Glomerular visceral epithelial cell (primary cell): Measurements from ENCODE around the gene BTBD16.

Source experiments
- DNase-seq: peaks from one replicate; pipeline ENCODE4 v3.0.0-alpha.2; 2016; ENCODE audit errors: extremely low spot score

BTBD16 gene

DNA sequence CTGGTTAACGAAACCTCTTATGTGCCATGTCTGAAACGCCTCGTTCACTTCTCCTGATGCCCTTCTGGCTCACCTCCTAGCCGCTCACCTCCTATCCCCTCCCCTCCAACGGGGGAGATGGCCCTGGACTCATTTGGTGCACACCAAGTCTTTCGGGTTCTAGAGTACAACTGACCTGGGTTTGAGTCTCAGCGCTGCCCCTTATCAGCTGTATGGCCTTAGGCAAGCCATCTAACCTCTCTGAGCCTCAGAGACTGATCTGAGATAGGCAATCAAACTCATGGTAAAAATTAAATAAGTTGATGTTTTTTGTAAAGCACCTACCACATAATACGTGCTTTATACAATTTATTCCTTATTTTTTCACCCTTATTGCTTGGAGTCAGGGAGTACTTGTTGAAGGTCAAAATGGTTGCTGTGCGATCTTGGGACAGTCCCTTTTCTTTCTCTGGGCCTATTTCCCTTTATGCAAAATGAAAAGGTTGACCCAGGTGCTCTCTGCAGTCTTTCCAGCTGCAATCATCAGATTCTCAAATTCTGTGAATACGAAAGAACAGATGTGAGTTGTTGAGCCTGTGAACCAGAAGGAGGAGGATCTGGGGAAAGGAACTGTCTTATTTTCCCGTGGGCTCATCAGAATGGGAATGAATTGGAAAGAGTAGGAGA lies 72.2 kb downstream of the BTBD16 start:
- DNase-seq = no peak

DNA sequence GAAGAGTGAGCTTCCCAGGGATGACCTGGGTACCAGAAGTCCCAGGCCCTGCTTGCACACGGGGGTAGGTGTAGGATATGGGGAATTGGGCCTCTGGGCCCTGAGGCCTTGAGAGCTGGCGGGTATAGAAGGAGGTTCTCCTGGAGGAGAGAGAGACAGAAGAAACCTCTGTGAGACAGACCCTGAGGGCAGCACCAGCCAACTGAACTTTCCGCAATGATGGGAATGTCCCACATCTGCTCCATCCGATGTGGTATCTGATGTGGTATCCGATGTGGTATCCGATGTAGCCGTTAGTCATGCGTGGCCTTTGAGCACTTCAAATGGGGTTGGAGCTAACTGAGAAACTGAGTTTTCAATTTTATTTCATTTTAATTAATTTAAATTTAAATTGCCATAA lies 72.8 kb downstream of the BTBD16 start:
- no peak for DNase-seq

DNA sequence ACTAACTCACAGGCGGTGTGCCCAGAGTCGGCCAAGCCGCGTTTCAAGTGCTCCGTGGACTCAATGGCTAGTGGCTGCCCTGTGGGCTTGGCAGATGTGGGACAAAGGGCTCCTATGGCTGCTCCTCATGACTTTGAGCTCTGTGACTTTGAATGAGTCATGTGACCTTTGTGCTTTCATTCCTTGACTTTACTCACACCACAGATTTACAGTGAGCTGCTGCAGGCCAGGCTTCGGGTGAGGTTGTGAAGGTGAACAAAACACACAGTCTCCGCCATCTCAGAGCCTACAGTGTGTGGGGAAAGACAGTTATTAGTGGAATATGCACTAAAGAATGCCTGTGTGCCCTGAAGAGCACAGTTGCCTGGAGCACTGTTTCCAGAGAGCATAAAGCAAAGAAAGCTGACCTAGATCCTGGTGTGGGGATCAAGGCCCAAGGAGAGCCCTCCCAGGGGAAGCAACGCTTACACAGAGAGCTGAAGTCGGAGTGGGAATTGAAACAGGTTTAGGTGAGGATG lies 73.7 kb downstream of the BTBD16 start:
- peak; percentile 17 for DNase-seq

DNA sequence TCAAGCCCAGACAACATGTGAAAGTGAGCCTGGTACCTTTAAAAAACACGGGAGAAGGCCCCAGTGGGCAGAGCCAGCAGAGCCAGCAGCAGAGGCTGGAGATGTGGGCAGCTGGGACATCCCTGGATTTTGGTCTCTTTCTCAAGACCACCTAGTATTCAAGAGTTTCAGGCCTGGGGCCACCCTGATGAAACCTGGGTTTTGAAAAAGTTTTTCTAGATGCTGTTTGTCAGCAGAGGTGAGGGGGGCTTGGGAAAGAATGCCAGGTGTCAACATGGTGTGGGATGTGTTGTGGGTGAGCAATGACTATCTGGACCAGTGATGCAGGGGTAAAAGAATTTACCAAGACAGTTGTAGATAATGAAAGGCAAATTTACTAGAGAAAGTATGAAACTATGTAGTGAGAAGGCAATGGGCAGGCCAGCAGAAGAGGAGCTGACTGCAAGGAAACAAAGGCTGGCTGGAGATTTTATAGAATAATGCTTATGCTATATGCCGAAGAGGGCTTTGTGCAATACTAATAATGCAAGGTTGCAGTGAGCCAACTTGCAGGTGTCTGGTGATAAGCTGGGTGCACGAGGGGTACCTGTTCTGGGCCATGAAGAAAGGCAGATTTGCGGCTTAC lies 75.3 kb downstream of the BTBD16 start:
- no peak for DNase-seq

DNA sequence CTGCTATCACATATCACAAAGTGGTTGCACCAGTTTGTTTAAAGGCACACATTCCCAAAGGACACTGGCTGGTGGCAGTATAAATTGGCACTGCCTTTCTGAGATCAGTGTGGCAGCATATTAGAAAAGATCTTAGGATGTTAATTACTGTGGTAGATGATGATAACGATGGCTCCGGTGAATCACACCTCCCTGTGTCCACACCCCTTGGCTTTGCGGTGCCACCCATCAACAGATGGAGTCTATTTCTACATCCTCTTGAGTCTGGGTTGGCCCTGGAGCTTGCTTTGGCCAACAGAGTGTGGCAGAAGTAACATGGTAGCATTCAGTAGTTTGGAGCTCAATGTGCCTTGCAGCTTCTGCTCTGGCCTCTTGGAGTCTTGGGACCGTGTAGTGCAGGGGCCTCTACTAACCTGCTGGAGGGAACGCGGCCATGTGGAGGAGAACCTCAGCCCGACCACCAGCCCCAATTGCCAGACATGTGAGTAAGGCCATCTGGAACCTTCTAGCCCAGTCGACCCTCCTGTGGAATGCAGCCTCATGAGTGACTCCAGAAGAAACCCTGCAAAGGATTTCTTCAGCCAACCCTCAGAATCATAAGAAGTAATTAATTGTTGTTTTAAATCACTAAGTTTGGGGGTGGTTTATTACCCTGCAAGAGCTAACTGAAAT lies 76.2 kb downstream of the BTBD16 start:
- DNase-seq = no peak

DNA sequence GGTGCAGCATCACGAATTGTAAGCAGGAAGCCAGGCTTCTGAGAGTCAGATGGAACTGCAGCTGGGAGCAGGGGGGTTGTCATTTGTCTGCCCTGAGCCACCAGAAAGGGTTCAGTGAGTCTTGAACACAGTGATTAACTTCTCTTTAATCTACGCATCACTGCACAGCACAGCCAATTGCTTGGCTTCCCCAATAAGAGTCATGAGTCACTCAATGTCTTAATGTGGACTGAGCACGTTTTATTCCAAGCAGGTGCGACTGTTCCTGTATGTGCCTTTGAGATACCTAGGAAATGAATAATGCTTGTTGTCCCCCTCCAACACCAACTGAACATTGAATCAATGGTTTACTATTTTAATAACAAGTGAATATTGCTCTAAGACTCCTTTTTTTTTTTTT lies 77.4 kb downstream of the BTBD16 start:
- DNase-seq = peak; percentile 95

DNA sequence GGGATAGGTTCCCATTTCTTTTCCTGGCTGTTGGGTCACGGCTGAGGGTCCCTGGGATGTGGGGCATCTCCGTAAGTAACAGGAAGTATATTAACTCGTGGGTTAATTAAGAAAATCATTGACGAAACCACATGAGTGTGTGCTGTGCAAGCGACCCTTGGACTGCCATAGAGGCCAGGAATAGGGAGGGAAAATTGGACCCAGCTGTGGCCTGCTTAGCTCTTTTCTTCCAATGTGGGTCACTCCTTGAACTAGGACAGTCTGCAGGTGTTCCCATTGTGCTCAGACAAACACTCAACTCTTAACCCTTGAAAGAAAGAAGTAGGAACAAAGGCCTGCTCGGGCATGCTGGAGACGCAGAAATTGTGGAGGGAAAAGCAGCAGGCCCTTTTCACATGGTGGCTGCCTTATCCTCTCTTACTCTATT lies 77.9 kb downstream of the BTBD16 start:
- DNase-seq = no peak

DNA sequence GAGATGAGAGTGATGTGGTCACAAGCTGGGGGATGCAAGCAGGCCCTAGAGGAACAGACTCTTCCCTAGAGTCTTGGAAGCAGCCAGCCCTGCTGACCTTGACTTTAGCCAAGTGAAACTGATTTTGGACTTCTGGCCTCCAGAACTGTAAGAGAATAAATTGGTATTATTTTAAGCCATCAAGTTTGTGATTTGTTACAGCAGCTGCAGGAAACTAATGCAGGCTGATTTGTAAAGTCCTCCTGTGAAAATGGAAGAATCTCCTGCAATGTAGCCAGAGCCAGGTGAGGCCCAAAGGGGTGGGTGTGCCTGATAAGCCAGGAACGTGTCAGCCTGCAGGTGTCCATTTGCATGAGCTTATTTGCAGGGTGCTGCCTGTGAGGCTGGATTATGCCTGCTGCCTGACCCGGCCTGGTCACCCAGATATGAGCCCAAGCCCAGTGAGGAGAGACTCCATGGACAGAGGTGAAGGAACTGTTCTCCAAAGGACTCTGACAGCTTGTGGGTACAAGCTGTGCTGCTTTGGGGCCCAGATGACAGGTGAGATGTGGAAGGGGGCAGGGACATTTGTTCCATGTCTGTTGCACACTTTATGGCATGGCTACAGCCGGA lies 78.8 kb downstream of the BTBD16 start:
- DNase-seq = no peak

DNA sequence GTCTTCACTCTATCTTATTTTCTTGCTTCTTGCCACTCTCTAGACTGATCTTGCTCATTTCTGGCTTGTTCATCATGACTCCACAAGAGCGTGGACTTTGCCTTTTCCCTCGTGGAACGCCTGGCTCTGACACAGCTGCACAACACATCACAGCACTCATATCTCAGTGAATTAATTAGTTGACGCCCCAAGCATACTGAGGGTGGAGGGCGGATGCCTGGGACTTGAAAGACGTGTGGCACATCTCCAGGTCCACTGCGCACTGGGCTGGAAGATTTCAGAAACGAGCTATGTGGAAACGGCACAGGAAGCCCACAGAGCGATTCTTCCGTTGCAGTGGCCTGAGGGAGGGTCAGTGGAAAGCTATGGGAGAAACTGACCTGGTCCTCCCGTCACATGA lies 79.8 kb downstream of the BTBD16 start:
- no peak for DNase-seq

DNA sequence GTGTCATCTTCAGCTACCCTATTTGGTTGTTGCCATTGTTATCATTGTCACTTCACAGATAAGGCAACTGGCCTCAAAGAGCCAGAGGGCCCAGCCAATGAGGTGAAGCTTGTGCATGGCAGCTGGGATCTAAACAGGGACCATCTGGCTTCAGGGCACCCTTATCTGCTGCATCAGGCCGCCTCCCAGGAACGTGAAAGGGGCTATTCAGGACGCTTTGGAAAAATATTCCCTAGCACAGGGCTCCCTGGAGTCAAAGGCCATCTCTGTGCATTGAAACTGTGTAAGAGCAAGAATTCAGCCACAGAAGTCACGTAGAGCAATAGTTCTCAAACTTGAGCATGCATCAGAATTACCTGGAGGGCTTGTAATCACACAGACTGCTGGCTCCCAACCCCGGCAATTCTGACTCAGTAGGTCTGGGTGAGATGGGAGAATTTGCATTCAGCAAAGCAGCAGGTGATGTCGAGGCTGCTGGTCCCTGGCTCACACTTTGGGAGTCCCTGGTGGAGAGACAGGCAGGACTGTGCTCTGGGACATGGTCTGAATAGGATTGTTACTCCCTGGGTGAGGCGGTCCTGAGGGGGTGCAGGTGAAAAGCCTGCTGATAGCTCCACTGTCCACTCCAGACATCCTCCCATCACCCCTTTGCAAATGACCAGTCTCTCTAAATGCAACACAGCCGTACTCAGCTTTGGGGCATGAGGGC lies 81.9 kb downstream of the BTBD16 start:
- DNase-seq = no peak

DNA sequence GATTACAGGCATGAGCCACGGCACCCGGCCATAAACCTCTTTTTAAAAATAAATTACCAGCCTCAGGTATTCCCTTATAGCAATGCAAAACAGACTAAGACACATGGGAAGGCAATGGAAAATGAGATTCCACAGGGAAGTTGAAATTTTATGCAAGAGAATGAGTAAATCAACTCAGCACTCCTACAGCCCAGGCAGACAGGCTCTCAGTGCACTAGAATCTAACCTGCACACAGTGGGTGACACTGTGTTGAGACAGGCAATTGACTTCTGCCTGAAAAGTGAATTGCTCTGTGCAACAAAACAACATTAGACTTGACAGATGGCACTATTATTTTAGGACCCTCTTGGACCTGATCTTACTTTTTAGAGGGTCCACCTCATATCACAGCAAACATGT lies 83.3 kb downstream of the BTBD16 start:
- DNase-seq = no peak

DNA sequence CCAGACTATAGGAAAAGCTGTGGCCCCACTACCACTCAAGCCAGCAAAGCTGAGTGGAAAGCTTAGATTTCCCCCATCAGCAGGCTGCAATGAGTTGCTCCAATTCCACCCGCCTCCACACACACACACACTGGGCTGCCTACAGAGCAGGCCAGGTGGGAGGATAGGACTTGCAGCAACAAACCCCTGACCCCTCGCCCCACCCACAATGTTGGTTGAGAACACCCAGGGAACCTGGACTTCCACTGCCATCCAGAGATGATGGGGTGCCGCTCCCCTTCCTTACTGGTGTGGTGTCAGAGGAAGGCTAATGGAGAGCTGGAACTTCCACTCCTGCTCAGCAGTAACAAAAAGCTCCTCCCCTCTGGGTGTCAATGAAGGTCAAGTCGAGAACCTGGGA lies 86.6 kb downstream of the BTBD16 start:
- no peak for DNase-seq

DNA sequence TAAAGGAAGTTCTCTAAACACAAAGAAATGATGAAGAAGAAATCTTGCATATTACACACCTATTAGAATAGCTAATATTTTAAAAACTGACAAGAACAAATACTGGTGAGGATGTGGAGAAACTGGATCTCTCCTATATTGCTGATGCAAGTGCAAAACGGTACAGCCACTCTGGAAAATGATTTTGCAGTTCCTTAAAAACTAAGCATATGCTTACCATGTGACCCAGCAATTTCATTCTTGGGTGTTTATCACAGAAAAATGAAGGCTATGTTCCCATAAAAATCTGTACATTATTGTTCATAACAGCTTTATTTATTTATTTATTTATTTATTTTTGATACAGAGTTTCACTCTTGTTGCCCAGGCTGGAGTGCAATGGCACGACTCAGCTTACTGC lies 88.5 kb downstream of the BTBD16 start:
- no peak for DNase-seq

DNA sequence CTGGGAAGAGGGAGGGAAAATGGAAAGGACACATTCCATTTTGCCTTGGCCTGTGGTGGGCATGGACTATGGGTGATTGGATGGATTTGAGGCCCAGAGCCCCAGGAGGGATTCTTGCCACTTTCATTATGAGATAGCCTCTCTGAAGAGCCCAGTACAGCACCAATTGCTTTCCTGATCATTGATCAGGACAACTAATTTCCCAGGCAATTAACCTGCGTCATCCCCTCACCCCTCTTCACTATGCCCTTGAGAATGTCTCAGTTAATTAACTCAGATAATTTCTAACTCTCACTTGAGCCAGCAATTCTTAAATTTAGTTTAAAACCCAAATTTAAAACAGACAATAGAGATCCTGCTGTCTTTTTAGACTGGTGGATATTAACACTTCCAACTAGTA lies 90.0 kb downstream of the BTBD16 start:
- DNase-seq = no peak

DNA sequence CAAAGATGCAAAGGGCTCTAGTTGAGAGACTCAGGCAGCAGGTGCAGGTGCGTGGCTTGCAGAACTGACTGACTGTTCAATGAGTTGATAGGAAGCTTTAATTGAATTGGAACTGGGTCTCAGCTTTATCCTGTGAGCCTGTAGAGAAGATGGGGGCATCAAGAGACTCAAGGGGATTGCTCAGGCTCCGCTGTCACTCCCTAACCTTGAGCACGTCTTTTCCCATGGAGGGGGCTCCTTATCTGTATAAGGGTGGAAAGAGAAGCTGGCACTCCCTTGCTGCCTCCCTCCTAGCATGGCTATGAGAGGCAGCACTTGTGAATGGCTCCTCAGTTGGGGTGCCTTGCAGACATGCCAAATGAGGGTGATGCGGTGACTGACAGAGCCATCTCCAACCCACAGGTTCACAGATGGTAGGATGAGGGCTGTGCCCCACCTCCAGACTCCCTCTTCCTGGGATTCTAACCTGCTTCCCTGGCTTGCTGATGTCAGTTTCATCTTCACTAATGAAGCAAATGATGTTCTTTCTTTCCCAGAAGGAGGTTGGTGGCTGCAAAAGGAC lies 91.0 kb downstream of the BTBD16 start:
- DNase-seq = no peak

DNA sequence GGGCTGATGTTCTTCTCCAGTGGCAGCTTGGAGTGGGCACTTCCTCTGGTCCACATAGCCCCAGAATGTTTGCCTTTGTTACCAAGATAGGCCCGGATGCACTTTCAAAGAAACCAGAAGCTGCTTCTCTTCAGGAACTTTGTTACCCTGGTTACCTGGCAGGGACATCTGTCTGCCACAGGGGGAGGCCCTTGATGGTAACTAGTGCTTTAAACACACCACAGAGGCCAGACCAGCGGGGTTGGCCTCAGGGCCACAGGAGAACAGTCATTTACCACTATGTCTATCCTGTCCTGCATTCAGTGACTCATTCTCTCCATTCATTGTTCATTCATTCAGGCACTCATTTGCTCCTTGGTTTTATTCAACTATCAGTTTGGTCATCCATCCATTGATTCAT lies 91.5 kb downstream of the BTBD16 start:
- DNase-seq = peak; percentile 19

DNA sequence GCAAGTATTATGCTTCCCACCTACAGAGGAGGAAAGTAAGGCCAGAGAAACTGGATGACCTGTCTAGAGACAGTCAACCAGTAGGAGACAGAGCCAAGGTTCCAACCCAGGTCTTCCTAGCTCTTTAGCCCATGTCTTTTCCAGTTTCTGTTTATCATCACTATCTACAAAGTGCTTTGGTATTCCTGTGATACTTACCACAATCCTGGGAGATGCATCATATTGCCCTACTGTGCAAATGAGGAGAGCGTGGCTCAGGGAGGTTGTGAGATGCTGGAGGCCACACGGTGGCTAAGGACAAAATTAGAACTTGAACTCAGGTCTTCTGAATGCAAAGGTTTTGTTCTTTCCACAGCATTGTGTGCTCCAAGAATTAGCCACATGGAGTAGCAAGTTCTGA lies 92.2 kb downstream of the BTBD16 start:
- no peak for DNase-seq

DNA sequence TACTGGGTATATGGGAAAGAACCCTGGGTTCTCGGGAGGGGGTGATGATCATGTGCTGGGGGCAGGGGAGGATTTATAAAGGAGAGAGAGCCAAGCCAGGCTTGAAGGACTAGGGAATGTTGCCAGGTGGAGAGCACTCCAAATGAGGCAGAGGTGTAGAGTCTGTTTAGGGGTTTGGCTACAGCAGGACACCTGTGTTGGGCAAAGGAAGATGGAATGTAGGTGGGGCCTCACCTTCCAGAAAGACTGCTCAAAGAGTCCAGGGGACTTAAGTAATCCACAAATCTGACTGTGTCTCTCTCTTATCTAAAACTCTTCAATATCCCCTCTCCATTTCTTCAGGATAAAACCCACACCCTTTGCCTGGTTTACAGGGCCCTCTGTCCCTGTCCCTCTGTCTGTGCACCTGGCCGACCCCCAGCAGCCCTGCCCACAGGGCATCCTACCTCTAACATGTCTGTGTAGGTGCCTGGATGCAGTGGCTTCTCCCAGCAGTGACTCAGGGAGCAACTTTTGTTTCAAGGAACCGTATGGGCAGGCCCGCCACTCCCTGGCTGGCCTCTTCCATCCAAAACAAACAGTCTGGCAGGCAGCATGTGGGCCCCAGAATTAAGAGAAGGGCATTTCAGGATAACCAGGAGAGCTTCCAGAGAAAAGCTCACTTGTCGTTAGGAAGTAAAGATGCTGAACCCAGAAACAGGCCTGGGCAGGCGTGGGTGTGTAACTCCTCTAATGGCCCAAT lies 92.8 kb downstream of the BTBD16 start:
- DNase-seq = no peak

DNA sequence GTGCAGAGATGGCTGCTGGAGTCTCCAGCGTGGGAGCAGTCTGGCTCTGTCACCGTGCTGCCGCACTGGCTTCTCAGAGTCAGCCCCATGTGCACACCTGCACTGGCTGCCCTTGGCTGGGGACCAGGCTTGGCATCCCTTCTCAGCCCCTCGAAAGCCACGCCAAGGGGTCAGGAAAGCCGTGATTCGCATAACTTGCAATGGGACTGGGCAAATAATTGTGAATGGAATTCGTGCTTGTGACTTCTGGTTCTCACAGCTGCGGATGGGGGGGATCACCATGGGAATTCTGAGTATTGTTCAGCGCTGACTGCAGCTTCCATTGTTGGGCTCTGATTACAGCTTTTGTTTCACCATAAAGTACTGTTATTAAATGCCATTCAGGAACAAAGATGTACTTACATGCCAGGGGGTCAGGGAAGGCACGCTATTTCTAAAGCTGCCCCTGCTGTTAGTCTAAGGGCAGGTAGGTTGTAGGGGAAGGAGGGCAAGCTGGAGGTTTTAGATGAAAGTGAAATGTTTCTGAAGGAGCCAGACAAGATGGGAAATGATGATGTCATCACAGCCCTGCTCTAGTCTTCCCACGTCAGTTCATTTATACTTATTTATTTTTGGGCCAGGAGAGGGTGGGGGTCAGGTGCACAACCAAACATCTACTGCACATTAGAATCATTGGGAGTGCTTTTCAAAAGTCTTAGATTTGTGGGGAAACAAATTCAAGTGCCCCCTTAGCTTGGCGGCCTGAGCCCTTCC lies 97.6 kb downstream of the BTBD16 start:
- no peak for DNase-seq

DNA sequence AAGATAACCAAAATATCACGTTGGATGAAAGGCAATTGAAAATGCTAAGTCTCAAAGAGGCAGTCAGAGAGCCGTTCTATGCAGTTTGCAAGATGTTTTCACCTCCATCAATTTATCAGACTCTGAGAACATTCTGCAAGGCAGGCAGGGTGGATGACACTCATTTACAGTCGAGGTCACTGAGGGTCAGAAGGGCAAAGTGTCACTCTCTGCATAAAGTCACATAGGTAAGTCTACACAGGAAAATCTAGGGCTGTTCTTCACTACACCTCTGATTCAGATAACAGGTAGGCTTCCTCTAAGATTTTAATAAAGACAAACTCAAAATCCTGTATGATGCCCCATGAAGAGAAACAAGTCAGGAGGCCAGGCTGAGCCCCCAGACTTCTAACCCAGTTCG lies 102.0 kb downstream of the BTBD16 start:
- no peak for DNase-seq
